ENCODE data around the gene IL21R.

Gene IL21R

DNA sequence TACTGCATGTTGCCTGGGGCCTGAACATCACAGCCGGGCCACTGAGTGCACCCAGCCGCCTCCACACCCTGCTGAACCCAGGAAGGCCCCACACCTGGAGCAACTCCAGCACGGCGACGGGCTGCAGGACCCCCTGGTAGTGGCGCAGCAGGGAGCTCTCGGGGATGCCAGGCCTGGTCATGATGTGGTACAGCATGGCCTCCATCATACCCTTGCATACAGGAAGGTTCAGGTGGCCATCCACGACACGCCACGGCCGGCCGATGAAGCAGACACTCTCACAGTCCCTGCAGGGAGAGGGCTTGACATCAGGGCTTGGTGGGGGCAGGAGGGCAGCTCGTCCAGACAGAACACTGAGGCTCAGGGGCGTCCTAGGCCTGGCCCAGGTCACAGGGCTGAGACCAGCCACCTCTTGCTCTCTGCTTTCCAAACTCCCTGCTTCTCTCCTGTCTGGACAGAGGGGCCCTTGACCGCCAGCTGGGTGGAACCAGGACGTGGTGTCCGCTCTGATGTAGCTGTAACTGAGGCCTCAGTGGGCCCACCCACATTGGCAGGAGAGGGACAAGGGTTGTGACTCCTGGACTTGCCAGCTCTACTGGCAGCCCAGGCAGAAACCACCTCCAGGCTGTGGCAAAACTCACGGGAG lies 60.3 kb downstream of the IL21R start:
- in situ Hi-C loops (cut with MboI; ENCODE audit: low sequenced_read_pairs): no loop called here

DNA sequence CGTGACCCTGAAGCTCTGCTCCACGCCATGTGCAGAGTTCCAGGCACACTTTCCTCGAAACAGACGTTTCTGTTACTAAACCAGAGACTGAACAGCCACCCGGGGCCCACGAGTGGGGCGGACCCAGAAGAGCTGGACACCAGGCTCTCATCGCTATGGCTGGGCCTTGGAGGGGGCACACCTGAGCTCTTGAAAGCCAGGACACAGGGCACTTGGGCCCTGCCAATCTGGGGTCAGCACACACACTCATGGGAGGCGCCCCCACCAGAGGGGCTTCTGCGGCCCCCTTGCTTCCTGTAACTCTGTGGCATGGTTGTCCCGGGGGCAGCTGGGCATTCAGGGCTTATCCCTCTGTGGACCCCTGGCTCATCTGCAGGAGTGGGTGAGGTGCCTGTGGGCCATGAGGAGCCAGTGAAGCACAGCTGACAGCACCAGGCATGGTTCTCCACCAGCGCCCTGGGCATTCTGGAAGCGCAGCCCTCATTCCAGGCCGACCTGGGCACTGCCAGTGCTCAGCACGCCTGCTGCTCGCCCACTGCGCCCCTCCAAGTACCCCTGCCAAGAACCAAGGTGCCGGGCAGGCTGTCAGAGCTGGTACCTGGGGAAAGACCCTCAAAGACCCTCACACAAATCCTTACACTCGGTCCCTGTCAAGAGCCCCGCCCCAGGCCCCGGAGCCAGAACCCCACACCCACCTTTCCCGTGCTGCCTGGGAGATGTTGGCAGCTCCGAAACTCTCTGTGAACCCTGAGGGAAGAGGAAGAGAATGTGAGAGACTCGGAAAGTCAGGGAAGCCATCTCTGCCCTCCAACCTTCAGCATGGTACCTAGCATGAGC lies 61.1 kb downstream of the IL21R start:
- in situ Hi-C loops (cut with MboI; ENCODE audit: low sequenced_read_pairs): no loop called here

DNA sequence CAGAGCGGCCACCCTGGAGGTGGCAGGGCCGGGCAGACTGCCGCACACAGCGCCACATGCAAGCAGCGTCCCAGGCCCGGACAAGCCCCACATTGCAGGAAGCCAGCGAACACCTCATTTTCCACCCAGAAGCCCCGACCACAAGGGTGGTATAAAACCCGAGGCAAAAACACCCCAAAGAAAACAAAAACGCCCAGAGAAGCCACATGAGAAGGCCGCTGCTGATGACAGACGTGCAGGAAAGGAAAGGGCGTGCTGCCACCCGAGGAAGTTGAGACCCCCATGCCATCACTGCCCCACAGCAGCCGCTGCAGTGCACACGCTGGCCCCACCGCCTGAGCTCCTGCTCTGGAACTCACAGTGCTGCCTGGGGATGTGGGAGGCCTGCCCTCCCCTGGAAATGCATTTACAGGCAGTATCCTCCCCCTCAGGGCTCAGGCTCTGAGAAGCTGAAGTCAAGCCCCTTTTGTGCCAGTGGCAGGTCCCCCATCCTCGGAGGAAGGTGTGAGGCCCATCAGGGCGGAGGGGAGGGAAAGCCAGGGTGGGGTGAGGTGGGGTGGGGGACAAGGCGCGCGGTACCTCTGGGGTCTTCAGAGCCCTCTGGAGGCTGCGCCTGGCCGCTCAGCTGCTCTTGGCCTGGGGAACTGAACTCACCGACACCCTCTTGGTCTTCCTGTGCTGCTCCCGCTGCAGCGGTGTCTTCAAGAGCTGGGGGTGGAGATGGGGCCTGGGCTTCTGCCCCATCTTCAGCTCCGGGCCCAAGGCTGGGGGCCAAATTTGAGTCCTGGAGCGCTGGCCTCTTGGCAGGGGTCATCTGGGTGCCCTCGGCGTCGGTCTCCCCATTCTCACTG lies 62.0 kb downstream of the IL21R start:
- in situ Hi-C loops (cut with MboI; ENCODE audit: low sequenced_read_pairs): no loop called here

DNA sequence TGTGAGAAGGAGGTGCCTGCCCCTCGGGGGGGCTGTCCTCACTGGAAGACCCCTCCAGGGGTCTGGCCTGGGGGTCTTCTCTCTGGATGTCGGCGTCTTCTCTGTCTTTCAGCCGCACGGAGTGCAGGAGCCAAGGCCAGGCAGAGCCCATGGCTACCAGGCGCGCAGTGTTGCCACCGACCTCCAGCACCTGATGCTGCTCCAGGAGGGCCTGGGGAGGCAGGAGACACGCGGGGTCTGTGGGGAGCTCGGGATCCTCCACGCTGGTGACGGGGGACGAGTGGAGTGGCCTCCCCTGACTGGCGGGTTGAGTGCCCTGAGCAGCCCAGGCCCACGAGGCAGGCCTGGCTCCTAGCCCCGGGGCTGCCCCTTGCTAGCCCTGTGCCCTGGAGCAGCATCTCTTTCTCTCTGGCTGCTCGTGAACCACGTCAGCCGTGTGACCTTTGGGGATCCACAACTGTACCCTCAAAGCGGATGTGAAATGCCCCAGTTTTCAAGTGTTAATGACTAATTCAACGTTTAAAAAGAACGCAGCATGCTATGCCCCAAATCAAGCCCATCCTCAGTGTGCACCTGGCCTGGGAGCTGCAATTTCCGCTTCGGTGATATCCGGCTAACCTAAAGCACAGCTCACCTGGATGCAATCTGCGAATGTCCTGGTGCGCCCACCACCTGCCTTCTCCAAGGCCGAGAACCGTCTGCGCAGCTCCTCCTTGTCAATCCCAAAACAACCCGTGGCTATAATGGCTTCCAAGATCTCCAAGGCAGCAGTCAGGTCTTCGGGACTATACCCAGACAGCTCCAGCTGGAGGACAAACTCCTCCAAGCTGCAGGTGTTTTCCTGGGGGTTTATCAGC lies 62.9 kb downstream of the IL21R start:
- in situ Hi-C loops (cut with MboI; ENCODE audit: low sequenced_read_pairs): no loop called here

DNA sequence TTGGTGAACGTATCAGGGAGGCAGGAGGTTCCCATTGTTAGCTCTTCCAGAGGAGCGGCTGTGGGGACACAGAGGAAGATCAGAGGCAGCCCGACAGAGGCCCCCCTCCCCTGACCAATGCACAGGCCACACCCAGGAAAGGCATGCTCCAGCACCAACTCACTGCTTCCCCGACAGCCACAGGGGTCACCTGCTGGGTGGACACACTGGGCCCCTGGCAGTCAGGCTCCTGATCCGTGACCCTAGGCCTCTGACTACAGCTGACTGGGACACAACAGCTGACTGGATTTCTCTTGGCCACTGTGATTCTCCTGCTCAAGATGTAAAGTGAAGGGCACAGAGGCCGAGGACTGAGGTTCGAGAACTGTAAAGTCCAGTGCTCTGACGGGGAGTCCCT lies 63.5 kb downstream of the IL21R start:
- in situ Hi-C loops (cut with MboI; ENCODE audit: low sequenced_read_pairs): no loop called here

DNA sequence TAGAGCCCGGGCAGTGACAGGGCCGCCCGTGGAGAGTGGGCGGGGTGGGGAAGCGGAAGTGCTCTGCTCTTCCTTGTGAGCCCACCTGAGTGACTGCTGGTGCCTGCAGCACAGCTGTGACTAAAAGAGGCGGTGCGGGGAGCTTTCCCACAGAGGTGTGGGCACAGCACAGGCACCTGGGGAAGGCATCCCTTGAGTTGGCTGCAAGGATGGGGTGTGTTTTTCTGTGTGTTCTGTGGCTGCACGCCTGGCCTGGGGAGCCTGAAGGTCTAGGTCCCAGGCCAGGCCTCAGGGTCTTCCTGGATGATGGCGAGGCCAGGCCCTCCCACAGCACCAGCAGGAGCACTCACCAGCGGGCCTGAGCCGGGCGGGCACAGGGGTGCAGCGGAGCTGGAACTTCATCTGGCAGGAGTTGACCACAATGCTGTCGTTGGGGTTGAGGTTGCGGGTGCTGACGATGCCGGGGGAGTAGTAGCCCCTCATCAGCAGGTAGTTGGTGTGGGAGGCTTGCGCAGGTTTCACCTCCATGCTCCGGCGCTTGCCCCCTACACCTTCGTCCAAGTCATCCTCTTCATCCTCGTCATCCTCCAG lies 67.1 kb downstream of the IL21R start:
- in situ Hi-C loops (cut with MboI; ENCODE audit: low sequenced_read_pairs): no loop called here

DNA sequence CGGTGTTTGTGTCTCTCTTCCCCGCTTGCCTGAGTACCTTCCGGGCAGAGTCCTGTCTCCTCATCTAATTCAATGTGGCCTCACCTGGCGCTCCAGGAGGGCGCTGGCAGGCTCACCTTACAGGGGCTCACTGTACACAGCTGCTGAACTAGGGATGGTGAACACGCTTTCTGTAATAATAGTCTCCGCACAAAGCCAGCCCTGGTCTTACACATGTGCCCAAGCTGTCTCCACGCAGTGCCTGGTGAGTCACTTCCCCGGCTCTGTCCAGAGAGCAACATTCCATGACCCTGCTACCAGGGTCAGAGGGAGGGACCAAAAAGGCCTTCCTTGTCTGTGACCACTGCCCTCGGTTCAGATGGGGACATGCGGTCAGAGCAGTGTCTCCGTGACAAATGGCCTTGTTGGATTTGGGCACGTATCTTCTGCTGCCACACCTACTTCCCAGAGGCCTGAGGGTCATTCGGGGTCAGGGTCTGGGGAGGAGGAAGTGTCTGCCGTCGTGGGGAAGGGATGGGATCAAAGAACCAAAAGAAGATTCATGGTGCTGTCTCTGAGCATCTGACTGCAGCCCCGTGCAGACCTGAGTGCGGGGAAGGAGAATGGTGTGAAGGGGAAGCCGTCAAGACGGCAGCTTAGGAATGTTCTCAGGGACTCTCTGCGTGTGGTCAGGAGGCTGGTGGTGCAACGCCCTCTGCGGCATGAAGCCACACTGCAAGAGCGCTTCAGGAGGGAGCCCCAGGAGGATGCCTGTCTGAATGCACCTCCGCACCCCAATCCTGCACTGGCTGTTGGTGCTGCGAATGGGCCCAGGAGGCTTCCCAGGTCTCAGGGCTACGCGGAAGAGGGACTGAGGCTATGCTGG lies 68.8 kb downstream of the IL21R start:
- in situ Hi-C loops (cut with MboI; ENCODE audit: low sequenced_read_pairs): no loop called here

DNA sequence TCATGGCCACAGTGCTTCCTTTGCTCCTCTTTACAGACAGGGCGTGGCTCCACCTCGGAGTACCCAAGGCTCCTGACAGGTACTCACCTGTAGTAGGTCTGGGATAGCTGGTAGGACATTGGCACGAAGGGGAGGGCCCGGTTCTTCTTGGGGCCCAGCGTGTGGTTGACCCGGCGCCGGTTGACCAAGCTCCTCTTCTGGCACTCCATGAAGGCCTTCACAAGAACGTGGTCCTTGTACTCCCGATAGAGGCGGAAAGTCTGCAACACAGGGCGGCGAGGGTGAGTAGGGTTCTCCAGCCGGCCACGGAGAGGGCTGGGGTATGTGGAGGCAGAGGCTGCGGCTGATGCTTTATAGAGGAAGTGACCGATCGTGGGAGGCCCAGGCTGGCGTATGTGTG lies 69.7 kb downstream of the IL21R start:
- in situ Hi-C loops (cut with MboI; ENCODE audit: low sequenced_read_pairs): no loop called here

DNA sequence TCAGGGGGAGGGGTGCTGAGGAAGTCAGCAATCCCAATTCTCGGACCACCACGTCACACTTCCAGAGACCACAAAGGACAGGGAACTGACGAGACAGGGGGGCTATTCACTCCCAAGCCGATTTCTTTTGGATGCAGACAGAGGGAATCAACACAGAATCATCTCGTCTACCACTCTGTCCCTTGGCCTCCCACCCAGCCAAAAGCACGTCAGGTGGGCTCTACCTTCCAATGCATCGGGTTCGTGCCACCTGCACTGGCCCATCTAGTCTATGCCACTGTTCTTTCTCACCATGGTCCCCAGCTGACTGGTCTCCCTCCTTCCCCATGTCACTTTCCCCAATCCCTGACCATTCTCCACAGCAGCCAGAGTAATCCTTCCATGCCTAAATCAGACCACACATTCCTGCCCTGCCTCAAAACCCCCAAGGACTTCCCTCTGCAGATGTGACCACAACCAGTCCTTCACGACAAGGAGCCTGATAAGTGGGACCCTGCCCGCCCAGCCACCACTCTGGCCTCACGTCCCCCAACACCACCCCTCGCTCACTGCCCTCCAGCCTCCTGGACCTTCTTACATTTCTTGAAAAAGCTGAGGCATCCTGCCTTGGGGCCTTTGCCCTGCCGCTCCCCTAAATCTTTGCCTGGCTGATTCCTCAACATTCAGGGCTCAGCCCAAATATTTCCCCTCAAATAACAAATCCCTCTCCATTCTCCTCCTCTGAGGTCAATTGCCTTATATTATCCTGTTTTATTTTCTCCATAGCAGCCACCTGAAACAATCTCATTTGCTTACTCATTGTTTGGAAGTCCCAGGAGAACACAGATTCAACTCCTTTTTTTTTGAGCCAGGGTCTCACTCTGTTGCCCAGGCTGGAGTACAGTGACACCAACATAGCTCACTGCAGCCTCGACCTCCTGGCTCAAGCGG lies 70.4 kb downstream of the IL21R start:
- in situ Hi-C loops (cut with MboI; ENCODE audit: low sequenced_read_pairs): no loop called here

DNA sequence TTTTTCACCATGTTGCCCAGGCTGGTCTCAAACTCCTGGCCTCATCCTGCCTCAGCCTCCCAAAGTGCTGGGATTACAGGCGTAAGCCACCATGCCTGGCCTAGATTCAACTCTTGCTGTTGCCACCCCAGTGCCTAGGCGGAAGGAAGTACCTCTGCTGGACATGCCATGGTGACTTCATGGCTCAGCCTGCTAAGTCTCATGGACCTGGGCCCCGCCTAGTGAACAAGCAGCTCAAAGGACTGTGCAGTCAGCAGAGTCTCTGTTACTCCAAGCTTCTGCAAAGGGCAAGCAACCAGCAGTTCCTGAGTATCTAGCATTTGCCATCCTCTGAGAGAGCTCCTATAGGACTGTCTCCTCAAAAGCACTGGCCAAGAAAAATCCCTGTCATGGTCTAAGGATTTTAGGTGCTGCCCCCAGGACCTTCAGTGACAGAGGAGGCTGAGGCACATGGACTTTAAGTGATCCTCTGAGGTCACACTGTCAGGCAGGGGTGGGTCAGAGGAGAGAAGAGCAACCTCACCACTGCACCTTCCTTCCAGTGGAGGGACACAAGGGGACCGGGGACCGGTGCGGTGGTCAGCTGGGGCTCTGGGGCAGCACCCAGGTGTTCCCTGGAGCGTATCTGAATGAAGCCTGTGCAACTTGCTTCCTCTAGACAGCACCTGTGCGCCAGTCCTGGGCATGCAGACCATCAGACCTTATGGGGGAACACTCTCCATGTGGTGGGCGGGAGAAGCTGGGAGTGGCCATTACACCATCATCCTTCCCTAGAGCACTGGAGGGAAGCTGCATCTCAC lies 71.3 kb downstream of the IL21R start:
- in situ Hi-C loops (cut with MboI; ENCODE audit: low sequenced_read_pairs): no loop called here

DNA sequence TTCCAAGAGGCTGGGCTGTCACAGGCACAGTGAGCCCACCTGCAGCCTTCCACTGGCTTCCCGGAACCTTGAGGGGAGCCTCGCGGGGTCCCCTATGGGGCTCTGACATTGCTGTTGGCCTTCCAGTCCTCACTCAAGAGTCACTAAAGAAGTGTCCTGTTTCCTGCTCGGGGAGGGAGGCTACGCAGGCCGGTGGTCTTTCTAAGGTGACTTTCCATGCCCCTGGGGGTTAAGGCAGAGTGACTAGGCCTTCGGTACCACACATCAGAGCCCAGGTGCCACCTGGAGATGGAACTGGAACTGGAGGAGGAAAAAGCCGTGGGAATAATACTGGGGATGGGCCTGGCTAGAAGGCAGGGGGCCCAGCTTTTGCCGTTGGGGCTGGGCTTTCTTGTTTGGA lies 72.1 kb downstream of the IL21R start:
- in situ Hi-C loops (cut with MboI; ENCODE audit: low sequenced_read_pairs): no loop called here

DNA sequence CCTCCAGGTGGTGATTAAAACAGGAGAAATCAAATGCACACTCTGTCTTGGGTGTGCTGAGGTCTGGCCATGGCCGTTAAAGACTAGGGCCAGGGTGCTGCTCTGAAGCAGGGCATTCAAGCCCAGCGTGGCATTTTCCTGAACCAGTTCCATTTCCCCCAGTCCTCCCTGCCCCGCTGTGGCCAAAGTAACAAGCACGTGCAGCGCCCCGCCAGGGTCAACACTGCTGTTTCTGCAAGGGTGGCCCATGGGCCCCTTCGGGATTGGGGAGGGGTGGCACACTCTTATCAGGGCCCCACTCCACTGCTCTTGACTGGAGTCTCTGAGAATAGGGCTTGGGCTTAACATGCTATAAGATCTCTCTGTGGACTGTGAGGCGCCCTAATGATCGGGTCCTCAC lies 72.9 kb downstream of the IL21R start:
- in situ Hi-C loops (cut with MboI; ENCODE audit: low sequenced_read_pairs): no loop called here

DNA sequence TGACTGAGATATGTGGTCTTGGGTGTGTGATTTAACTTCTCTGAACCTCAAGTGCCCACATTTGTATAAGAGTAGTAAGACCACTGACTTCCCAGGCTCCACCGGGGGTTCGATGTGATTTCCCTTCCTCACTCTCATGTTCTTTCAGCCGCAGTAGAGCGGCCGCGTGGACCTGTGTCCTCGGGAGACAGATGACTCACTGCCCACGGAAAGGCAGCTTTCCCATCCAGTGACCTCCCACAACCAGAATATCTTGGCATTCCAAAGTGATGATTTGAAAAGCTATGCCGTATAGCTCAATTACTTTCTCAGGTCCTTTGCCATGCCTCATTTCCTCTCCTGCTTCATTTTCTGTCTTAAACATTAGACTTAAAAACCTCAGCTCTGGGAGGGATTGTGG lies 73.6 kb downstream of the IL21R start:
- in situ Hi-C loops (cut with MboI; ENCODE audit: low sequenced_read_pairs): no loop called here

DNA sequence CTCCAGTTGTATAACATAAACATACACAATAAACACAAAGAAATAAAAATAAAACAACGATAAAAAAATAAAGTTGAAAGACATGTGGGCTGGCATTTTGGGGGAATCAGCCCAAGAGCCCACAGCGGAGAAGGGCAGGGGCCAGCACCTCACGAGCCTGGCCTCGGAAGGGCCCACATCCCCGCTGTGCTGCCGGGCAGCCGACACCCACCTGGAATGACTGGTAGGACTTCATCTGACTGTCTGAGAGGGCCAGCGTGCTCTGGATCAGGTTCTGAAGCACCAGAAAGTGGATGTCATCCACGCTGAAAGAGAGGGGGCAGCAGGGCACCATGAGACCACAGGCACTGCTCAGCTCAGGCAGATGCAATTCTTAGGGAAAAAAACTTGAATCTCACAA lies 74.3 kb downstream of the IL21R start:
- in situ Hi-C loops (cut with MboI; ENCODE audit: low sequenced_read_pairs): no loop called here

DNA sequence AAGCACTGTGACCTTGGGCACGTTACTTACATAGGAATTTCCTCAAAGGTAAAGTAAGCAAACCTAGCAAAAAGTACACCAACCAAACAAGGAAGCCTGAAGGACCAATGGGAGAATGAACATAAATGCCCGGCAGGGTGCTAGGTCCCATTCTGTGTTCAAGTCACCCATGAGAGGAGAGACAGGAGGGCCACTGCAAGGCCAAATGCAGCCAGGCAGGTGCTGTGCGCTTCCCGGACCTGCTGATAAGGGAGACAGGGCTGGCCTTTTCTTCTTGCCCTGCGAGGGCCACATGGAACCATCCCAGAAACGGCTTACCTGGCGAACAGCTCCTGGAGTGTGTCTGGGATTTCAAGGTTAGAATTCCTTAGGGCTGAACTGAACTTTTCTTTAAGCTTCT lies 78.8 kb downstream of the IL21R start:
- in situ Hi-C loops (cut with MboI; ENCODE audit: low sequenced_read_pairs): no loop called here

DNA sequence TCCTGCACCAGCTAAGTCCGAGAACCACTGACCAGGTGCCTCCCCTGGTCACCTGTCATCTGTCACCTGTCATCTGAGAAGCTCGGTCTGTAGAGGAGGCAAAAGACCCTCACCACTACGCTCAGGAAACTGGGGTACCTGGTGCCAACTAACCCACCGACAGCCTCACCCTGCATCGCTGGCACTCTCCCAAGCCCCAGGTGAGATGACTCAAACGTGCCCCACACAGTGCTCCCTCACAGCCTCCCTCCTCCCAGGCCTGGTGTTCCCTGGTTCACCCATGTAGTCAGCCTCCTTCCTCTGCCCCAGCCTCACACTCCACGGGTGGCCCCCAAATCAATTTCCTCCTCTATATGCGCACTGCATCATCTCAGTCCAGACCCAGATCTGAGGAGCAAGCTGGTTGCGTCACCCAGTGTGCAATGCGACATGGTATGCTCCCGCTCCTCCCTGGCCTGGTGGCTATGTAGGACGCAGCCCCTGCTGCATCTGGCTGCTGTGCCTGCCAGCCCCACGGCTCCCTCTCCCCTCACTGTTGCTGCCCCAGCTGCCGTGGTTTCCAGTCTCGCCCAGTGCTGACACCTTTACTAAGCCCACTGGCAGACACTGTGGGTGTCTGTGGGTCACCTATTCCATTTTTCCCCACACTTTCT lies 79.4 kb downstream of the IL21R start:
- in situ Hi-C loops (cut with MboI; ENCODE audit: low sequenced_read_pairs): no loop called here

Measured in HL-60/S4 (cell line).